NCI-H748 (cell line): ENCODE results near the gene AQP1.

ENCODE experiments used
- DNase-seq: peaks from one replicate; lab custom pipeline; 2025; ENCODE audit not compliant: unreplicated experiment; lab: John Stamatoyannopoulos, UW

AQP1 gene

DNA sequence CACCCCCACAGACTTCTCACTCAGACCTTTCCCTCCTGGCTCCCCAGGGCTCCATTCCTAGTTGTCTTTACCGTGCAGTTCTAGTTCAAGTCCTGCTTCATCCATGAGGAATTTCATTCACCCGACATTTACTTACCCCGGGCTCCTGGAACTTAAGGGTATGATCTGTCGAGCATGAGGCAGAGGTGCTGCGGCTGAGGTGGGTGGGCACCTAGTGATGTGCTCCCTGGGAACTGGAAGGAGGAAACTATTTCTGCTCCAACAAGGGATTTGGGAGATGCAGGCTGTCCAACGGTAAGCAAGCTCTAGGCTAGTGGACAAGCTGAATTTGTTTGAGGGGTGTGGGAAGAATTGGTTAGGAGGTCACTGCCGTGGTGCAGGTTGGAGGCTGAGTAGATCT is 30.2 kb upstream of the AQP1 start:
- no peak for DNase-seq

DNA sequence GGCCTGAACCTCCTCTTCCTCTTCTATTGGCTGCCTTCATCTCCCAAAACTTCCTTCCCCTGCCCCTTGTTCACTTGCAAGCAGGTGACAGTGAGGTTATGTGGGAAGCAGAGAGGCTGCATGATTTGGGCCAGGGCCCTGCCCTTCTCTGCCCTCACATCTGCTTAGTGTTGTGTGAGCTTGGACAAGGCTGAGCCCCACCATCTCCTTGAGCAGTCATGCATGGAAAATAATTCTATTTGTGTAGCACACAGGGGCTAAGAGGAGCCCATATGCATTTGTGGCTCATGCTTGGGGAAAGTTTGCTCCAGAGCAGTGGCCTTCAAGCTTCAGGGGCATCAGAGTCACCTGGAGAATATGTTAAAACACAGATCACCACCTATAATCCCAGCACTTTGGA is 26.8 kb upstream of the AQP1 start:
- DNase-seq = no peak

DNA sequence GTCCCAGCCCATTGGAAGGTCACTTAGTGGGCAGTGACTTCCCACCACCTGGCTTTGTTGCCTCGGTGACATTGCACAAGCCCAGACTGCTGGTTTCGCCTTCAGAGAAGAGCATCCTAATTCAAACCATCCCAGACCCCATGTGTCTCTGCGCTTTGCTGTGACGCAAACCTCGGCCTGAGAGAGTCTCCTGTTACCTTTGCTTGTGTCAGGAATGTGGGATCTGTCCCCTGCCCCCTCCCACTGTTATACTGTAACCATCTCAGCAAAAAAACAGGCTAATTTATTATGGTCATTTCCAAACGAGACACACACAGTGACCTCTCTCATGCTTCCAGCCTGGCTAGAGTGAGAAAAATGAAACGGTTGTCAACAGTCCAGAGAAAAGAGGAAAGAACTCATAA is 25.0 kb upstream of the AQP1 start:
- DNase-seq = no peak

DNA sequence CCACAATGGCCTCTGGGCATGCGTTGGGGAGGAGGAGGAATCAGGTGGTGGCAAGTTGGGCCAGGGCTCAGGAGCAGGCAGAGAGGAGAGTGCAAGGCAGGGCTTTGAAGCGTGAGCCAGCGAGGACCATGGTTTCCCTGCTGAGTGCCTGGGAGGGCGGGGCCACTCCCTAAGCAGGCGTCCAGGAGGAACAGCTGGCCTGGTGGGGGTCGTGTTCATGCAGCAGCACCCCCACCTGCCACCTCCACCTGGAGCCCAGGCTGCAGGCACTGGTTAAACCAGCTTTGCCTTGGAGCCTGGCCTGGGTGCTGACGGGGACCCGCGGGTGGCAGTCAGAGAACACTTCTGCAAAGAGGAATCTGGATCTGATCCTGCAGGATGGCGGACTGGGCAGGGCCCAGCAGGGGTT is 24.2 kb upstream of the AQP1 start:
- no peak for DNase-seq

DNA sequence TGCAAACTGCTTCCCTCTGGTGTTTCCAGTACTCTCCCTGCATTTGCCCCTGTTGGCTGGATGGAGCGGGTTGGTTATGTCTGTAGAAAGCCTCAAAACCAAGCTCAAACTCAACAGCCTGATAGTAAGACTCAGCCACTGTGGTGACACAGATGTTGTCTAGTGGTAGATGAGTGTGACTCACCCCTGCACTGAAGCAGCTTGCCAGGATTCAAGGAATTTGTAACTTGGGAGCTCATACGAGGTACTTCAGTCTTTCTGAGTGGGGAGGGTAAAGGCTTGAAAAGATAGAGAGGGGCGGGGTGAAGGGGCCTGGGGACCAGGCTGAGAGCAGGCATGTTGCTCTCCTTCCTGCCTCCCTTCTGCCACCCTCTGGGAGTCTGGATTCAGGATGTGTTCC is 22.9 kb upstream of the AQP1 start:
- no peak for DNase-seq

DNA sequence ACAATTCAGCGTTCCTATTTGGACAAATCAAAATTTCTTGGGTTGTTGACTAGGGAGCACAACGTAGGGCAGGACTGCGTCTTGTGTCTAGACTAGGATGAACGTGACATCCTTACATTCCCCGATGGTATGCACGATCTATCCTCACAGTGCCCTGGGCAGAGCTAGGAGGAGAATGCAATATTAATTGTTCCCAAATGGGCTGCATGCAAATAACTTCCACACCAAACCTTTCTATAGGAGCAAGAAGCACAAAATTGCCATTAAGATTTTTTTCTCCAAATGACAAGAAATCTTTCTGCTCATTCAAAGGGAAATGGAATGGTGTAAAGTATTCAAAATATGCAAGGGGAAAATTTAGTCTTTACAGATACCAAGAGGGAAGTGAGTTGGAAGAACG is 21.4 kb upstream of the AQP1 start:
- DNase-seq = no peak

DNA sequence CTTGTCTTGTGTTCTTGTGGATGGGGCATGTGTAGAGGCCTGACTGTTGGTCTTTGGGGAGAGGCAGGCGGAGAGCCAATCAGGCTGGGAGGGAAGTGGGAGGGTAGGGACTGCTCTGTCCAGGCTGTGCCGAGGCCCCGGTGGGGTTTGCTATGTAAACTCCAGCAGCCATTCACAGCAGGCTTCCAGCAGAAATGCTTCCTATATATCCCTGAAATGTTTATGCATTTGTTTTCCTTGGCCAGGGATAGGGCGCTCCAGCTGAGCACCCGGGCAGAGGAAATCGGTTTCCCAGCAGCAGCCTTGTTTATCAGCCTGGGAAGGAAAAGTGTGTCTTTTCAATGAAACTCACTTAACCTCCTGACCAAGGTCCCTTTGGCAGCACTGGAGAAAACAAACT is 18.3 kb upstream of the AQP1 start:
- no peak for DNase-seq

DNA sequence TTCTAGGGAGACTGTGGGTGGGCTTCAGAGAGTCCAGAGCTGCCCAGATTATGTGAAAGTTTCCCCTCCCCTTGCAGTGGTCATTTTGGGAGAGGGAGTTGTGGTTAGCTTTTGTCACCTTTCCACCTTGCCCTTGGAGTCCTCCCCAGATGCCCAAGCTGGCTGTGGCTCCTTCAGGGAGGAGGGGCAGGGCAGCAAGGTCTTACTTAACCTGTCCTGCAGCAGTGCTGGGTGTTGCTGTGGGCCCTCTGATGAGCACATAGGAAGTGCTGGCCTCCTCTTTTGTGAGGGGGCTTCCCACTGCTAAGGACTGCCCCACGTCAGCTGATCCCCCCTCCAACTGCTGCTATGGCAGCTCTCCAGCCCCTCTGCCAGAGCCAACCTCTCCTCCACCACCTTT is 17.6 kb upstream of the AQP1 start:
- no peak for DNase-seq

DNA sequence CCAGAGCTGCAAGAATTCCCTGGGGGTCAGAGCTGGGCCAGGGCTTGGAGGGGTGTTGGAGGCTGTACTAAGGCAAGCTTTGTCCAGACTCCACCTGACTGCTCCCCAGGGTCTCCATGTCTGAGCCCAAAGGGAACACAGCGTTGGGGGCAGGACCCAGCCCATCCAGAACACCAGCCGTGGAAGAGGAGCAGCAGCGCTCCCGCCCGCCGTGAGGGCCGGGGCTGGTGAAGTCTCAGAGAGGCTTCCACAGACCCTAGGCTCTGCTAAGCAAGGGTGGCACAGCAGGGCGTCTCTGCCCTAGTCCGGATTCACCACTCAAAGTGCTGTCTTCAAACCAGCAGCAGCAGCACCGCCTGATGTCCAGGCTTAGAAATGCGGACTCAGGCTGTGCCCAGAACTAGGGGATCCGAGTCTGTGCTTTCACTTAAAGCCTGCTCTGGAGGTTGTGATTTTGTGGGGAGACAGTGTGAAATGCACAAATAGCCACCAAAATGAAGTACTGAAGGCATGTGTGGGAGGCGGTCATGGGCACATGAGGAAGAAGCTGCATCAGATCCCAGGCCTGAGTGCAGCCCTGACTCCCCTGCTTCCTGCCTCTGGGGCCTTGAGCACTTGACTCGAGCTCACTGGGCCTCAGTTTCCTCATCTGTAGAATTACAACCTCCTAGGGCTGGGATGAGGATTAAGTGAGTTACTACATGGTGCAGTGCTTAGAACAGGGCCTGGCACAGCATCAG is 16.6 kb upstream of the AQP1 start:
- no peak for DNase-seq

DNA sequence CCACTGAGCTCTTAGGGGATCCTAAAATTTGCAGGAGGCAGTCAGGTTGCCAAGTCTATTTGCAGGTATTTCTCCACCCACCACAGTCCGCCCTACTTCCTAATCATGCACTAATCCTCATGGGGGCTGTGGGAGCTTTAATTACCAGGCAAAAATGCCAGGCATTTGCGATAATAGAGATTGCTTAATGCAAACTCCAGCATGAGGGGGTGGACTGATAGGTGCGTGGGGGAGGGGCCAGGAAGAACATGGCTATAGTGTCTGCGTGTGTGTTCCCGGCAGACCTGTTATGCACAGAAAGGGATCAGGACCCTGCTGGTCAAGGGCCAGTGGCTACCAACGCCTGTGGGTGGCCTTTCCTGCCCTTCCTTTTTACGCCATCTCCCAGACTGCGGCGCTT is 15.6 kb upstream of the AQP1 start:
- DNase-seq = no peak

DNA sequence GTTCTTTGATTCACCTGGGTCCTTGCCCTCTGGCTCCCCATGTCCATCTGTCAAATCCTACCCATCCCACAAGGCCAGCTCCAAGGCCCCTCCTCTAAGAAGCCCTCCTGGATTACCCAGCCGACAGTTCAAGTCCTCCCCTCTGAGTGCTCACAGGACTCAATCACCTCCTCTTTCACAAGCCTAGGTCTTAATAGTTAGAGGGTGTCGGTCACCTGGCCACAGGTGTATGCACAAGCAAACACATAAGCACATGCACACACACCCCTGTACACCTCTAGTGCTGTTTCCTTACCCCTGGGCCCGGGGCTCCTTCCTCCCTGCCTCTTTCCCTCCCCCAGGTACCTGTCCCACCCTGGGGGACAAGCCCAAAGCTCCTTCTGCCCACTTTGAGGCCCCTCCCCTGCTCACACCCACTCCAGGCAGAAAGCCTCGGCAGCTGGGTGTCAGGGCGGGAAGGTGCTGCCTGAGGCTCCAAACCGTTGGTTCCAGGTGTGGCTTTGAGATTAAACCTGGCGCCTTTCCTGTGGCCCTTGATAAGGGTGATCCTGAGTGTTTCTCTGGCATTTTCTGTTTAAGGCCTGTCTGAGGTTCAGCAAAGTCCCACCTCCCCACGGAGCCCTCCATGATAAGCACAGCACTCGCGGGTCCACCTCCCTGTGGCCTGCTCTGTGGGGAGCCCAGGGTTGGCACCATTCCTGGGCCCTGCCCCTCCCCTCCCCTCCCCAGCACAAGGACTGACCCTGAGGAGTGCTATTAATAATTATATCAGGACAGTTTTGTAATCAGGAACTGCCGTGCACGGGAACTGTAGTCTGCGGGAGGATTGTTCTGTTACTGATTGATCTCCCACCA is 14.6 kb upstream of the AQP1 start:
- no peak for DNase-seq

DNA sequence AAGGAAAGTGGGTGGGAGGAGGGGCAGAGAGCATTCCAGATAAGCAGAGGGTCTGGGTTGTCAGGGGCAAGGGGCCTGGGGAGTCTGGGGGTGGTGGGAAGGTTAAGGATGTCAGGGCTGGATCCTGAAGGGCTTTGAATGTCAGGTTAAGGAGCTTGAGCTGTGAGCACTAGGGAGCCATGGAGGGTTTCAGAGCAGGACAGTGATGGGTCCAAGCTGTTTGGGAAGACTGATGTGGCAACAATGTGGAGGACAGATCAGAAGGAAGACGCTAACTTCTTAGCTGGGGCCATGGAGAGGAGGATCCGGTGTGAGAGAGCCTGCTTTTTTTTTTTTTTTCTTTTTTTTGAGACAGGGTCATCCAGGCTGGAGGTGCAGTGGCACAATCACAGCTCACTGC is 13.9 kb upstream of the AQP1 start:
- DNase-seq = no peak

DNA sequence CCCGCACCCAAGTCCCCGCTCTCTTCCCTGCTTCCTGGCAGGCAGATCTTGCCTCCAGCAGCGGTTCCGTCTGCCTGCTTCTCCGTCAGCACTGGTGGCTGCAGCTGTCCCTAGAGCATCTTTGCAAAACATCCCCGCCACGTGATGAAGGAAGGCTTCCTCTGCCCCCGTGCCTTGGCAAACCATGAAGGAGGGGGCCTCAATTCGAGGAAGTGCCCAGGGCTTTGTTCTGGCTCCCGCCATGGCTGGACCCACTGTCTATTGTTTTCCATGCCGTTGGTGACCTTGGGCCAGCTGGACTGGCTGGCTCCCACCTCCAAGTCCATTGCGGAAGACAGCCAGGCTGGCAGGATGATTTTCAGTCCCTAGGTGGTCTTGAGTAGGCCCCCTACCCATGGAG is 13.2 kb upstream of the AQP1 start:
- DNase-seq = no peak

DNA sequence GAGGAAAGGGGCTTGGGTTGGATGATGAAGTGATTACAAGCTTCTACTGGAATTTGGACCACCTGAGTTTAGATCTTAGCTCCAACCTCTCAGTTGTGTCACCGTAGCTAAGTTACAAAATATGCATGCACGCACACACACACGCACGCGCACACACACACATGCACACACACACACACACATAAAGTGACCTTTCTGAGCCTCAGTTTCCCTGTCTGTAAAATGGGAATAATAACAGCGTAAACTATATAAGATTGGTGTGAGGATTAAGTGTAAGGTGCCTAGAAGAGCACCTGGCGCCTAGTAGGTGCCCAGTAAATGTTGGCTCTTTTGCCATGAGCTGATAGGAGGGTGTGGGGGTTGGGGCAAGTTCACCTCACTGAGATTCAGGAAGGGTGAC is 12.6 kb upstream of the AQP1 start:
- no peak for DNase-seq

DNA sequence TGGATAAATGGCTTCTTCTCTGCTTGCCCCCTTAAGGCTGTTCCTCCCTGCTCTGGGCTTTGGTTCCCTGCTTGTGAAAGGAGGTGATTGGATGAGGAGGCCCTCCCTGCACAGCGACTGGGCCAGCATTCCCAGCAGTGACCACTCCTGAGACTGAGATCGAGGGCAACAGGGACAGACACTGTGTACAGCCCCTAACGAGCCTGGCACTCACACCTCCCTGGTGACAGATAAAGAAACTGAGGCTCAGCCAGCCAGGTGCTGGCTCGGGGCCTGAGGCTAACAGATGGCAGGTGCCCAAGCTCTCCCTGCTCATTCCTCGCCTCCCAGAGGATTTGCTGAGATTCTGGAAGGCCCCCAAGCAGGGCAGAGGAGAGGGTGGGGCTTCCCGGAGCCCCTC is 12.0 kb upstream of the AQP1 start:
- DNase-seq = no peak

DNA sequence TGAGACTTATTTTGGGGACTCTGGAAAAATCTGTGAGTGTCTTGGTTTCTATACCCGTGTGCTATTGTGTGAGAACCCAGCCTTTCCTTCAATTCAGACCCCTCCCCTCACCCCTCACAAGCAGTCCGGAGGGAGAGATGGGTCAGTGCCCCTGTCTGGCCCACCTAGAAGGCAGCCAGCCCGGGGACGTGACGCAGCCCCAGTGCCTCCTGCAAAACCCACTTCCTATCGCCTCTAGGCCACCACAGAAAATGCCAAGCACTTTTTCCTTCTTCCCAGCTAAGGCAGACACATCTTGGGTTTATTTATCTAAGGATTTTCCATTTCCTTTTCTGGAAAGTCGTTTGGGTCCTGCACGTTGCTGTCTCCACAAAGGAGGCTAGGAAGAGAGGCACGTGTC is 11.6 kb upstream of the AQP1 start:
- no peak for DNase-seq

DNA sequence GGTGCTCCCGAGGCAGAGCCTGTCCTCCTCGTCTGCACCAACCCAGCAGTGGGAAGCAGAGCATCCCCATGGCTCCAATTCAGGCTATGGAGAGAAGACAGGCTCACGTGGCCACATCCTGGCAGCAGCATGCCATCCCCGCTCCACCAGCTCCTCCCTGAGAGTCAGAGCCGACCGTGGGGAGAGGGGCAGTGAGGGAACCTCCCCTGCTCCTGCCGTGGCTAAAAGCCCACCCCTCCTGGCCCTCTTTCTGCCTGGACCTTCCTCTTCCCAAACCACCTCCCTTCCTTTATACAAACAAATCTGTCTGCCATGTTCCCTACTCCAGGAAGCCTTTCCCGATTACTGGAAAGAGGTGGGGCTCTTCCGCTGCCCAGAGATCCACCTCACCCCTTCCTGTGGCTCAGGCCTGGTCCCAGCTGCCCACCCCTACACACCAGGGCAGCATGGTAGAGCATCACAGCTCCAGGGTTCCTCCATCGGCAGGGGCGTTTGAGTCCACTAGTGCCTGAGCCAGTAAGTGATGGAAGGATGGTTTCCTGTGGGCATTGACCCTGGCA is 10.8 kb upstream of the AQP1 start:
- no peak for DNase-seq

DNA sequence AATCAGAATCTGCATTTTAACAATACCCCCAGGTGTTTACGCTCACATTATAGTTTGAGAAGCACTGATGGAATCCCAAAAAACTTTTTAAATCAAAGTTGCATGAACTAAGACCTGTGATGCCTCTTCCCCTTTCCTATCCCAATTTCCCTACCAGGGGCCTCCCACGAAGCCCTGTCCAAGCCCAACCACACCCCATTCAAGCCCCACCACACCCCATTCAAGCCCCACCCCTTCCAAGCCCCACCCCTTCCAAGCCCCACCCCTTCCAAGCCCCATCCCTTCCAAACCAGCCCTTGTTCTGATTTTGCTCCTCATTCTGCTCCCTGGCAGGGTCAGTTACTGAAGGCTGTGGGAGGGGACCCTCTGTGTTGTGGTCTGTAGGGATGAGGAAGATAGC is 9.8 kb upstream of the AQP1 start:
- DNase-seq = no peak

DNA sequence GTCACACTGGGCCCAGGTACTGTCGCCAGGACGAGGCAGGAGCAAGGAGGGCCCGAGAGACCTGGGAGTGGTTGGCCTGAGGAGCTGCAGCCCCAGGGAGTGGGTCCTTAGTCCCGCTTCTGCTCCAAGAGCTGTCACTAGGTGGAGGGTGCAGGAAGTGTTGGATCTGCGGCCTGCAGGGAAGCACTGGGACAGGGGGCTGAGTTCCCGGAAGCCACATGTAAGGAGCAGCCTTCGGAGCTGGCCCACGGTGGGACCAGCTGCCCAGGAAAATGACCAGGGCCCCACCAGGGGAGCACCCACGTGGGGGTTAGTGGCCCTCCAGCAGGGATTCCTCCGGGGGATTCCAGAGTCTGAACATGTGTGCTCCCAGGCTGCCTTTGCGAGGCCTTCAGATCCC is 9.2 kb upstream of the AQP1 start:
- no peak for DNase-seq

DNA sequence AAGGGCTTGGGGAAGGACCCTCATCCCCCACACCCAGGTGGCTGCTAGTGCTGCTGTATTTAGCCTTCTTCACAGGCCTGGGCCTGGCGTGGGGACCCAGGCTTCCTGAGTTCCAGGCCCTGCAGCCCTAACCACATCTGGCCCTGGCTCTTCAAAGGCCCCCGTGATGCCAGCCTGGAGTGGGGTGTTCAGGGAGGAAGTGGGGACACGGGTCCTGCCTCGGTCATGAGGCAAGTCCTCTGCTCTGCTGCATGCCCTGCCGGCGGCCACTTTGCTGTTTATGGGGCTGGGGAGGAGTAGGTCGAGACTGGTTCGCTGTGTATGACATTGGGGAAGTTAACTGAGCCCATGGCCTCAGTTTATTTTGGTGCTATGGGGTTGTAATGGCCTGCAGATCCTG is 8.5 kb upstream of the AQP1 start:
- no peak for DNase-seq

DNA sequence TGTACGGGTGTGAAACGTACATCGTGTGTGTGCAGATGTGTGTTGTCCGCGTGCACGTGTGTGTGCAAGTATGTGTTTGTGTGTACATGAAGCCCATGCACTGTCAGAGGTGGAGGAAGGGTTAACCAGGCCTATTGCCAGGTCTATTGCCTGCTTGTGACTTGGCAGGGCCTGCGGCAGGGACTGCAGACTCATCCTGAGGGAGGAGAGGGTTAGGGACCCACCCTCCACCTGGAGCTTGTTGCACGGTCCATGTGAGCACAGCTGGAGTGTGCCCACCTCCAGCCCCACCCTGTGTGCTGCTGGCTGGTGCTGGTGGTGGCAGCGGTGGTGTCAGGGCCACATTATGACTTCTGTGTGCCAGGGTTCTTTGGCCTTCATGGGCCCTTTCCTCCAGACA is 7.1 kb upstream of the AQP1 start:
- DNase-seq = no peak
